ENCODE results near the gene APBA2.

- TF ChIP-seq, protein P1, sequence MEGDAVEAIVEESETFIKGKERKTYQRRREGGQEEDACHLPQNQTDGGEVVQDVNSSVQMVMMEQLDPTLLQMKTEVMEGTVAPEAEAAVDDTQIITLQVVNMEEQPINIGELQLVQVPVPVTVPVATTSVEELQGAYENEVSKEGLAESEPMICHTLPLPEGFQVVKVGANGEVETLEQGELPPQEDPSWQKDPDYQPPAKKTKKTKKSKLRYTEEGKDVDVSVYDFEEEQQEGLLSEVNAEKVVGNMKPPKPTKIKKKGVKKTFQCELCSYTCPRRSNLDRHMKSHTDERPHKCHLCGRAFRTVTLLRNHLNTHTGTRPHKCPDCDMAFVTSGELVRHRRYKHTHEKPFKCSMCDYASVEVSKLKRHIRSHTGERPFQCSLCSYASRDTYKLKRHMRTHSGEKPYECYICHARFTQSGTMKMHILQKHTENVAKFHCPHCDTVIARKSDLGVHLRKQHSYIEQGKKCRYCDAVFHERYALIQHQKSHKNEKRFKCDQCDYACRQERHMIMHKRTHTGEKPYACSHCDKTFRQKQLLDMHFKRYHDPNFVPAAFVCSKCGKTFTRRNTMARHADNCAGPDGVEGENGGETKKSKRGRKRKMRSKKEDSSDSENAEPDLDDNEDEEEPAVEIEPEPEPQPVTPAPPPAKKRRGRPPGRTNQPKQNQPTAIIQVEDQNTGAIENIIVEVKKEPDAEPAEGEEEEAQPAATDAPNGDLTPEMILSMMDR (IDR thresholded peaks at IDR 0.05), result no peak
- TF ChIP-seq, protein P2, sequence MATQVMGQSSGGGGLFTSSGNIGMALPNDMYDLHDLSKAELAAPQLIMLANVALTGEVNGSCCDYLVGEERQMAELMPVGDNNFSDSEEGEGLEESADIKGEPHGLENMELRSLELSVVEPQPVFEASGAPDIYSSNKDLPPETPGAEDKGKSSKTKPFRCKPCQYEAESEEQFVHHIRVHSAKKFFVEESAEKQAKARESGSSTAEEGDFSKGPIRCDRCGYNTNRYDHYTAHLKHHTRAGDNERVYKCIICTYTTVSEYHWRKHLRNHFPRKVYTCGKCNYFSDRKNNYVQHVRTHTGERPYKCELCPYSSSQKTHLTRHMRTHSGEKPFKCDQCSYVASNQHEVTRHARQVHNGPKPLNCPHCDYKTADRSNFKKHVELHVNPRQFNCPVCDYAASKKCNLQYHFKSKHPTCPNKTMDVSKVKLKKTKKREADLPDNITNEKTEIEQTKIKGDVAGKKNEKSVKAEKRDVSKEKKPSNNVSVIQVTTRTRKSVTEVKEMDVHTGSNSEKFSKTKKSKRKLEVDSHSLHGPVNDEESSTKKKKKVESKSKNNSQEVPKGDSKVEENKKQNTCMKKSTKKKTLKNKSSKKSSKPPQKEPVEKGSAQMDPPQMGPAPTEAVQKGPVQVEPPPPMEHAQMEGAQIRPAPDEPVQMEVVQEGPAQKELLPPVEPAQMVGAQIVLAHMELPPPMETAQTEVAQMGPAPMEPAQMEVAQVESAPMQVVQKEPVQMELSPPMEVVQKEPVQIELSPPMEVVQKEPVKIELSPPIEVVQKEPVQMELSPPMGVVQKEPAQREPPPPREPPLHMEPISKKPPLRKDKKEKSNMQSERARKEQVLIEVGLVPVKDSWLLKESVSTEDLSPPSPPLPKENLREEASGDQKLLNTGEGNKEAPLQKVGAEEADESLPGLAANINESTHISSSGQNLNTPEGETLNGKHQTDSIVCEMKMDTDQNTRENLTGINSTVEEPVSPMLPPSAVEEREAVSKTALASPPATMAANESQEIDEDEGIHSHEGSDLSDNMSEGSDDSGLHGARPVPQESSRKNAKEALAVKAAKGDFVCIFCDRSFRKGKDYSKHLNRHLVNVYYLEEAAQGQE (IDR thresholded peaks at IDR 0.05; ENCODE audit: insufficient read depth in 1 of 2, low read depth in 2 of 2, low read length in 1 of 2), result no peak
- no peak for TF ChIP-seq POLR2AphosphoS5 (IDR thresholded peaks at IDR 0.05; ENCODE audit: low read depth, low read length)
- TF ChIP-seq SIN3A (IDR thresholded peaks at IDR 0.05; ENCODE audit: borderline replicate concordance, insufficient read depth, low read depth, low read length), result no peak
- no peak for TF ChIP-seq TCF7L2 (IDR thresholded peaks at IDR 0.05; ENCODE audit: low read depth, low read length)
Measured at GRCh38 chr15:29141308-29142128, 255.7 kb downstream of the APBA2 start.
